HCT116 (cell line): ENCODE data around the gene POFUT1.

Experiments used
- JUND ChIP-seq: IDR thresholded peaks from 2 replicates; pipeline ENCODE4 v1.6.1; 2012
- POLR2A ChIP-seq: IDR thresholded peaks from 2 replicates; pipeline ENCODE4 v1.7.0; 2011; ENCODE audit warnings: borderline replicate concordance; ENCODE audit not compliant: insufficient read depth, insufficient read length; ENCODE audit errors: extremely low read depth

DNA sequence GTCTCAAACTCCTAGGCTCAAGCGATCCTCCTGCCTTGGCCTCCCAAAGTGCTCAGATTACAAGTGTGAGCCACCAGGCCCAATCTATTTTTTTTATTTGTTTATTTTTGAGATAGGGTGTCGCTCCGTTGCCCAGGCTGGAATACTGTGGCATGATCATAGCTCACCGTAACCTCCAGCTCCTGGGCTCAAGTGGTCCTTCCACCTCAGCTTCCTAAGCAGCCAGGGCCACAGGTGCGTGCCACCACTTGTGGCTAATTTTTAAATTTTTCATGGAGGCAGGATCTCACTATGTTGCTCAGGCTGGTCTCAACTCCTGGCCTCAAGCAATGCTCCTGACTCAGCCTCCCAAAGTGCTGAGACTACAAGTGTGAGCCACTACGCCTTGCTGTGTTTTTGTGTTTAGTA is 79.6 kb downstream of the POFUT1 start:
- no peak for TF ChIP-seq JUND
- no peak for TF ChIP-seq POLR2A
